ENCODE results near the gene MYL6B. TPM values are rescaled to one million over a fixed set of nuclear protein-coding genes. Genes with fewer than 3 reads are reported as not detected.
A peak's percentile ranks its signal among the peaks of the same experiment; 100 is the strongest.

Gene MYL6B
- total and polyA plus RNA-seq, 2 of the 4 experiments (the other 2 are of a cell fraction), result 78.3 to 112 TPM

- no peak for TF ChIP-seq POLR2A (IDR thresholded peaks at IDR 0.05; ENCODE audit: low read depth, low read length)
Observed at GRCh38 chr12:56161690-56162351, 9.4 kb downstream of the MYL6B start (continued).

DNA sequence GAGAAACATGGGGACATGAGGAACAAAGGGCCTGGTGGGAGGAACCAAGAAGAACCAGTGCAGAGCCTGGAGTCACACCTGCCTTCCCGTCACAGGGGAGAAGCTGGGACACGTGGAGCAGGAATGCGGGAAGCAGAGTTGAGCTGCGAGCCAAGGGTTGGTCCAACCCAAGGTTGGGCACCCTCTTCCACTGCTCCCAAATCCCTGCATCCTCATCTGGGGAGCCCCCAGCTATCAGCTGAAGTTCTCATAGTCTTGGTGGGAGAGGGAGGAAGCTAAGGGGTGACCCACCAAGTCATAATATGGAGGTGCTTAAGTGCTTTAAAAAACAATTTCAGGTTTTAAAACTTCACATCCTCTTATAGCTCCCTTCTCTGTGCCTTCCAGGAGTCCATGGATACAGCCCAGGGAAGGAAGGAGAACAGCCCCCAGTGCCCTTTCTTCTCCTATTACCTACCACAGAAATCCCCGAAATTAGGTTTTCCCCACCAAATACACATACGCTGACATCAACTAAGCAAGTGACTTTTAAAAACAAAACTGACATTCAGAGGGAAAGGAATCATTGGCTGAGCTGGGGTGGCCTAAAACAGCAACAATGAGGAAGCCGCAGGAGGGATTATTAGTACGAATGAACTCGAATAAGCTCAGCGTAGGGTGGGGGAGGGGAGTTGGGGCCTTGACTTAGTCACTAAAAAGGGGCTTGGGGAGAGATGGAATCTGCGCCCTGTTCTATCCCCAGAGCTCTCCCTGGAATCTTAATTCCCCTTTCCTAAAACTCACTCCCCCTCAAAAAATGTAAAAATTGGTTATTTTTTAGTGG lies 10.3 kb downstream of the MYL6B start:
- Histone ChIP-seq H2AFZ (replicated peaks; ENCODE audit: low read length, poor library complexity) (no peak overlapping the region), H3K4me1 (ENCODE audit: control insufficient read depth, insufficient read depth, low read length) (peaks cover 13% of the 10 kb centered on the region), H4K20me1 (ENCODE audit: insufficient read depth, low read length) (peaks cover 69% of the 10 kb centered on the region), H4K91ac (ENCODE audit: insufficient read depth, low read depth, low read length) (no peak overlapping the region), H3K27ac (ENCODE audit: insufficient read depth, low read length) (no peak overlapping the region), H4K5ac (ENCODE audit: low read depth, low read length) (no peak overlapping the region), H2BK20ac (ENCODE audit: low read depth, low read length) (no peak overlapping the region), H2AK9ac (replicated peaks; ENCODE audit: low read depth, low read length, poor library complexity) (peak overlapping the region; percentile 35), H3K4ac (ENCODE audit: low read depth, low read length) (no peak overlapping the region), H3K9ac (ENCODE audit: low read depth, low read length) (no peak overlapping the region), H3K18ac (ENCODE audit: low read depth, low read length) (no peak overlapping the region), H3K23ac (ENCODE audit: low read depth, low read length) (0 out of 2 replicates have a peak overlapping the region, but pooled peaks have one; percentile 3), H3K27me3 (ENCODE audit: control insufficient read depth, insufficient read depth, low read length) (no peaks in the 10 kb centered on the region), H3K36me3 (ENCODE audit: control insufficient read depth, insufficient read depth, low read length) (peaks cover 73% of the 10 kb centered on the region), H2BK120ac (ENCODE audit: low read depth, low read length) (no peak overlapping the region), H3K9me3 (ENCODE audit: control insufficient read depth, insufficient read depth, low read length) (no peaks in the 10 kb centered on the region), H3K79me1 (ENCODE audit: low read depth in 1 of 2, low read length in 2 of 2) (peaks cover 14 to 45% of the 10 kb centered on the region in 2 experiments), H3K4me3 (ENCODE audit: insufficient read depth, low read depth, low read length) (no peak overlapping the region), H3K14ac (replicated peaks; ENCODE audit: low read depth, low read length) (no peak overlapping the region), H3K4me2 (ENCODE audit: low read depth, low read length) (no peak overlapping the region), H2BK15ac (ENCODE audit: low read depth, low read length) (no peak overlapping the region), H4K8ac (ENCODE audit: low read depth in 2 of 2, low read length in 2 of 2) (no peak overlapping the region), H3K9me1 (ENCODE audit: insufficient read depth, low read length) (no peaks in the 10 kb centered on the region; the same call in 1 of the 2 replicates), H2BK5ac (ENCODE audit: low read depth, low read length, poor library complexity, severe bottlenecking) (no peak overlapping the region), H2AK5ac (ENCODE audit: low read depth, low read length) (no peak overlapping the region), H3K56ac (ENCODE audit: extremely low read depth, insufficient read depth, low read length) (no peak overlapping the region)
- no peak for ATAC-seq (ENCODE audit: low read depth)
- TF ChIP-seq CEBPB (IDR thresholded peaks at IDR 0.05; ENCODE audit: low read depth, low read length), result no peak
- no peak for TF ChIP-seq CHD1 (IDR thresholded peaks at IDR 0.05; ENCODE audit: low read depth, low read length)
- TF ChIP-seq, protein P1, sequence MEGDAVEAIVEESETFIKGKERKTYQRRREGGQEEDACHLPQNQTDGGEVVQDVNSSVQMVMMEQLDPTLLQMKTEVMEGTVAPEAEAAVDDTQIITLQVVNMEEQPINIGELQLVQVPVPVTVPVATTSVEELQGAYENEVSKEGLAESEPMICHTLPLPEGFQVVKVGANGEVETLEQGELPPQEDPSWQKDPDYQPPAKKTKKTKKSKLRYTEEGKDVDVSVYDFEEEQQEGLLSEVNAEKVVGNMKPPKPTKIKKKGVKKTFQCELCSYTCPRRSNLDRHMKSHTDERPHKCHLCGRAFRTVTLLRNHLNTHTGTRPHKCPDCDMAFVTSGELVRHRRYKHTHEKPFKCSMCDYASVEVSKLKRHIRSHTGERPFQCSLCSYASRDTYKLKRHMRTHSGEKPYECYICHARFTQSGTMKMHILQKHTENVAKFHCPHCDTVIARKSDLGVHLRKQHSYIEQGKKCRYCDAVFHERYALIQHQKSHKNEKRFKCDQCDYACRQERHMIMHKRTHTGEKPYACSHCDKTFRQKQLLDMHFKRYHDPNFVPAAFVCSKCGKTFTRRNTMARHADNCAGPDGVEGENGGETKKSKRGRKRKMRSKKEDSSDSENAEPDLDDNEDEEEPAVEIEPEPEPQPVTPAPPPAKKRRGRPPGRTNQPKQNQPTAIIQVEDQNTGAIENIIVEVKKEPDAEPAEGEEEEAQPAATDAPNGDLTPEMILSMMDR (conservative IDR thresholded peaks at IDR 0.05; ENCODE audit: low read depth, low read length), result no peak
- no peak for TF ChIP-seq MAFK (IDR thresholded peaks at IDR 0.05; ENCODE audit: low read depth, low read length)
- TF ChIP-seq ELK1 (IDR thresholded peaks at IDR 0.05; ENCODE audit: borderline replicate concordance, low read depth, low read length), result no peak
- intact Hi-C loops (cut with micrococcal nuclease) (no loop called here), dilution Hi-C loops (cut with HindIII; ENCODE audit: low sequenced_read_pairs, unreplicated experiment) (no loop called here), in situ Hi-C loops (cut with MboI; ENCODE audit: low sequenced_read_pairs) (no loop called here)
- BruUV-seq (replicated peaks), result TSS peak; percentile 91
- CTCF ChIA-PET, result interaction anchor here (0.5 to 2.0 kb wide), 2 partner anchors 23 to 27 kb away, joined by 4 to 8 read pairs; partner anchors contain the start of gene SMARCC2
- POLR2A ChIA-PET (ENCODE audit: unreplicated experiment), result interaction anchor here (0.6 to 1.7 kb wide), 4 partner anchors 13 to 43 kb away, joined by 3 to 7 read pairs (median 5); no protein-coding TSS in a partner anchor
- no peak for DNase-seq
- WGBS, 2 experiments (ENCODE audit: extremely low coverage in 2 of 2, insufficient read length in 1 of 2), result no CpG with 5 or more reads among the region's 11 CpGs

Data from IMR-90 (cell line).